Measurements from ENCODE around the gene RSPO3.

DNA sequence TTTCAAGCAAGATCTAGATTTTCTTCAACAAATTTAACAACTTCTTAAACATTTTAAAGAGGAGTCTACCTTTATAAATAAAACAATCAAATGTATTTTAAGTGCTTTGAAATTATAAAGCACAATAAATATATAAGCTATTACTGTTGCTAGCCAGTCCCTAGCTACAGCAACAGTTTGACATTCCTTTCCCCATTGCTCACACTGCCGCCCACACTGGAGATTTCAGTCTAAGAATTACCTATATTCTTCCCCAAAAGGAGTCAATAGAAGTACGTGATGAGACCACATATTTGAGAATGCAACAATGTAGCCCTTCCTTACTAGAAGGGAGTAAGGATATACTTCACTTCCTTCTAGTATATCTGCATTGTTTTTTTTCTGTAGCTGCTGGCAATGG, 82.8 kb downstream of the RSPO3 start:
- TF ChIP-seq, protein P1, sequence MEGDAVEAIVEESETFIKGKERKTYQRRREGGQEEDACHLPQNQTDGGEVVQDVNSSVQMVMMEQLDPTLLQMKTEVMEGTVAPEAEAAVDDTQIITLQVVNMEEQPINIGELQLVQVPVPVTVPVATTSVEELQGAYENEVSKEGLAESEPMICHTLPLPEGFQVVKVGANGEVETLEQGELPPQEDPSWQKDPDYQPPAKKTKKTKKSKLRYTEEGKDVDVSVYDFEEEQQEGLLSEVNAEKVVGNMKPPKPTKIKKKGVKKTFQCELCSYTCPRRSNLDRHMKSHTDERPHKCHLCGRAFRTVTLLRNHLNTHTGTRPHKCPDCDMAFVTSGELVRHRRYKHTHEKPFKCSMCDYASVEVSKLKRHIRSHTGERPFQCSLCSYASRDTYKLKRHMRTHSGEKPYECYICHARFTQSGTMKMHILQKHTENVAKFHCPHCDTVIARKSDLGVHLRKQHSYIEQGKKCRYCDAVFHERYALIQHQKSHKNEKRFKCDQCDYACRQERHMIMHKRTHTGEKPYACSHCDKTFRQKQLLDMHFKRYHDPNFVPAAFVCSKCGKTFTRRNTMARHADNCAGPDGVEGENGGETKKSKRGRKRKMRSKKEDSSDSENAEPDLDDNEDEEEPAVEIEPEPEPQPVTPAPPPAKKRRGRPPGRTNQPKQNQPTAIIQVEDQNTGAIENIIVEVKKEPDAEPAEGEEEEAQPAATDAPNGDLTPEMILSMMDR (IDR thresholded peaks at IDR 0.05; ENCODE audit: low read depth, low read length, poor library complexity, severe bottlenecking): no peak
- no peak for TF ChIP-seq EZH2phosphoT487 (IDR thresholded peaks at IDR 0.05; ENCODE audit: borderline replicate concordance, low read length)

Measured in DOHH2 (cell line).